Middle frontal gyrus (tissue), 1 donor: ENCODE measurements around the gene ATP1B2.
"Not testable (repeated sequence)": the region's sequence is repeated elsewhere in the genome, so short reads cannot be mapped to it uniquely, and the experiment has no call there.

Experiments
- DNase-seq: peaks from one replicate; pipeline ENCODE4 v3.0.0-alpha.2; 2015; ENCODE audit warnings: low spot score; ENCODE audit errors: extremely low spot score

ATP1B2 gene

DNA sequence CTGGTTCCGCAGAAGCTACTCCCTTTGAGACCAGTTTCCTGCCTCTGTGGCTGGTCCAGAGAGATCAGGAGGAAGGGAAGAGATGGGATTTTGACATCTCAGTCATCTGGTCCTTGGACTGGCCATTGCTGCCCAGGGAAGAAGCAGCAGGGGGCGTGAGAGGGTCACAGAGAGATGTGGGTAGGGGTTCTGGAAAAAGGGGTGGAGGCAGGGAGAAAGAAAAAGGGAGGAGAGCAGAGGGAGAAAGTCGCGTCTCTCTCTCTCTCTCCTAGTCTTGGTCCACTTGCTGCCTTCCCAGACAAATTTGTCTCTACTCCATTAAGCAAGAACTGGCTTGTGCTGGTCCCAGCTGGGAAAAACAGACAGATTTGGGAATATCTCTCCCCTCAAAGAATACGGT lies 16.3 kb upstream of the ATP1B2 start:
- DNase-seq: no peak

- DNase-seq: no peak
Observed at GRCh38 chr17:7636163-7636562, 14.6 kb upstream of the ATP1B2 start.

- no peak for DNase-seq
Observed at GRCh38 chr17:7640783-7641182, 9.9 kb upstream of the ATP1B2 start.

GRCh38 chr17:7641635-7642034 lies 9.1 kb upstream of the ATP1B2 start:
- not testable (repeated sequence) for DNase-seq

DNA sequence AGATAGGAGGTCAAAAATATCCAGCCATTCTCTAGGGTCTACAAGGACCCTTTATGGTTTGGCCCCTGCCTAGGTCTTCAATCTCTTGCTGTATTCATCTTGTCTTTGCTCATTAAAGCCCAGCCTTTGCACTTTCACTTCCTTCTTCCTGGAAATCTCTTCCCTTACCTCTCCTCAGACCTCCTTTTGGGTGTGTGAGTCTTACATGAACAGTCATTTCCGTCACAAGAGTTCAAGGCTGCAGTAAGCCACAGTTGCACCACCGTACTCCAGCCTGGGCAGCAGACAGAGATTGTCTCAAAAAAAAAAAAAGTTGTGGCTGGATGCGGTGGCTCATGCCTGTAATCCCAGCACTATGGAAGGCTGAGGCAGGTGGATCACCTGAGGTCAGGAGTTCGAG lies 6.0 kb upstream of the ATP1B2 start:
- no peak for DNase-seq

DNA sequence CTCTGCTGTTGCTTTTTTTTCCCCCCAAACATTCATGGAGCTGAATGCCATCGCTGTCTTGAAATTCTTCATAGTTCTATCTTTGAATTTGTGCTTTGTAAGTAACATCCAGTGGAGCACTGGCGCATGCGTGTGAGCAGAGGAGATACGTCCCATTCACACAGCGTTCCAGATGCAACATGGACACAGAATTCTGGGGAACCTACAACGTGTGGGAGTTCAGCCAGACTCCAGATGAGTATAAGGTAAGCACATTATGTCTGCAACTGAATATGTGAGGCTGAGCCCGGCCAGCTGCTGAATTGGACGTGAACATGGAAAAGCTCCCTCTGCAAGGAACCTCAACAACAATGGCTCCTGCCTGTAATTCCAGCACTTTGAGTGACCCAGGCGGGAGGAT lies 4.3 kb upstream of the ATP1B2 start:
- DNase-seq: no peak

- DNase-seq: no peak
Observed at GRCh38 chr17:7647018-7647417, 3.7 kb upstream of the ATP1B2 start.

- no peak for DNase-seq
Observed at GRCh38 chr17:7651097-7651664, 455 bp downstream of the ATP1B2 start.

GRCh38 chr17:7651665-7652387 lies 1.1 kb downstream of the ATP1B2 start:
- no peak for DNase-seq

- DNase-seq: no peak
Observed at GRCh38 chr17:7652388-7653356, 1.9 kb downstream of the ATP1B2 start.

DNA sequence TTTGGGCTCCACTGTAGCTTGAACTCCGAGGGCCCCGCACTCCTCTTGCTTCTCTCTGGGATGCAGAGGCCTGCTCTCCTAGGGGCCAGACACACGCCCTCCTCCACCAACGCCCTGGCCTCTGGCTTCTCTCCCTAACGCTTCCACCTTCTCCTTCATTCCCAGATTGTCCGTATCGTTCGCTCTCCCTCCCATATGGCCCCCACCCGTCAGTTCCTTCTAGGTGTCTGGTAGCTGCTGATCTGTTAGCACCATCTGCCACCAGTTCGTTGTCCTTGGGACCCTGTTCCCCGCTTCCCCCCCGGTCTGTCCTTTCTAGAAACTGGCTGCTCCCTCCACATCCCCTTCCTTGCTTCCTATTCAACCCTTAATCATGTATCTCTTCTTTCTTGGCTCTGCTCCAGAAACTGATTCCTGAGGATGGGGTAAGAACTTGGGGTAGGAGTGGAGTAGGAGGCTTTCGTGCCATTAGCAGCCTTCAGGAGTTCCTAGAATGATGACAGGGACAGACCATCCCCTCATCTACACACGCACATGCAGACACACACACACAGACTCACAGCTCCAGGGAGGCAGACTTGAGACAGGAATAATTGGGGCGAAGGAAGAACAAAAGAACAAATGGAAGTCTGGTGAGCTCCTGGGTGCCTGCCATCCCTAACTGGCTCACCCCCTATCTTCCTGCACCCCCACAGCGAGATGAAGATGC lies 4.3 kb downstream of the ATP1B2 start:
- no peak for DNase-seq

- DNase-seq: no peak
Observed at GRCh38 chr17:7655541-7655840, 4.8 kb downstream of the ATP1B2 start.

DNA sequence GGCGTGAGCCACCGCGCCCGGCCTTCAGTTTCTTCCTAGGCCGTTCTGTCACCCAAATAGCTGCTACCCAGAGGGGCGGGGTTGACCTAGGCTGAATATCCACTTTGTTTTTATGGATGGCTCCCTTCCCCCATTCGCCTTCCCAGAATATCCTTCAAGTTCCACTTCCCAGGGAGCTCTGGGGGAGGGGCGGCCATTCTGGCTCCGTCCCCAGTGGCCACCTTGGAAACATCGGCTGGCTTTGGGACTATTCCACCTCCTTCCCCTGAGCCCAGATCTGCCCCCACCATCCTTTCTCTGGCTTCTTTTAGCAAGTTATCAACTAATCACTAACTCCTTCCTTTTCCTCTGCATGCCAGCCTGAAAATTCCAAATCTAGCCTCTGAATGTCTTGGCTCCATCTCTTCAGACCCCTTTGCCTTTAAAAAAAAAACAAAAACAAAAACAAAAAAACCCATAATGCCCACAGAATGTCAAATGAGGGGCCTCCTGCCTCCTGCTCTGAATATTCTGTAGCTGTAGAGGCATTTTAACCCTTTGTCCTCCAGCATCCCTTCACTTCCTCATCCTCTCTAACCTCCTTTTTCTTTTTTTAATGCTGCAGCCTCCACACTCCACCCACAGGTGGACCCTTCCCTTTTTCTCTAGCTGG lies 6.4 kb downstream of the ATP1B2 start:
- peak; percentile 40 for DNase-seq

DNA sequence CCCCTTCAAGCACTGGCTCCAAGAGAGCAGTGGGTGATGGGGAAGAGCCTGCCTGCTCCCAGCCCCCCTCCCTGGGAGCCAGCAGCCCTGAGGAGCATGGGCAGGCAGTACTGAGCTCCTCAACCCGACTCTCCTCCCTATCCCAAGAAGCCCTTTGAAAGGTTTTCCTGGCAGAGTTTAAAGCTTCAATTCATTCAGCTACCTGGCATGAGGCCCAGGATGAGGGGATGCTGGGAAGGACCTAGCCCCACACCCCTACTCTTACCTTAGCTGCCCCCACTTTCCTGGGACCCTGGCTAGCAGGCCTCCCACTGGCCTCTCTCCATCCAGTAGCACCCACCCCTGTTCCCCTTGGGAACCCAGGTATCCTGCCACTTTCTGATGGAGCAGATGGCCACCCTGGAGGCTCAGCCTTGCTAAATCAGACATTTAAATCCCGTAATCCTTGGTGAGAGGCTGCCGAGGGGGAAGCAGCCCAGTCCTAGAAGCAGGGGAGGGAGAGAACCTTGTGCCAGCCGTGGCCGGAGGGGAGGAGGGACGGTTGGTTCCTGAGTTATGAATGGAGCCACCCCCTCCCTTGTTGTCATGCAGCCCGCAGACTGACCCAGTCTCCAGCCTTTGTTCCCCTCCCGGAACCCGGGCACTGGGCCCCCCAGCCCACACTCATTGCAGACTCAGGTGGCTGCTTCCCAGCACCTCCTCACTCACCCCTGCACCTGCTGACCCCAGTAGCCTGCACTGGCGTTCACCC lies 17.1 kb downstream of the ATP1B2 start:
- no peak for DNase-seq

DNA sequence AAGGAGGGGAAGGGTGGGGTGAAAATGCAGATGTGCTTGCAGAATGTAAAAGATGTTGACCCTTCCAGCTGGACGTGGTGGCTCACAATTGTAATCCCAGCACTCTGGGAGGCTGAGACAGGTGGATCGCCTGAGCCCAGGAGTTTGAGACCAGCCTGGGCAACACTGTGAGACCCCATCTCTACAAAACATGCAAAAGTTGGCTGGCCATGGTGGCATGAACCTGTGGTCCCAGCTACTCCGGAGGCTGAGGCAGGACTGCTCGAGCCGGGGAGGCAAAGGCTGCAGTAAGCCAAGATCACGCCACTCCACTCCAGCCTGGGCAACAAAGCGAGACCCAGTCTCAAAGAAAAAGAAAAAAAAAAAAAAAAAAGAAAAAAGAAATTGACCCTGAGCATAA lies 17.8 kb downstream of the ATP1B2 start:
- no peak for DNase-seq

- no peak for DNase-seq
Observed at GRCh38 chr17:7673239-7673638, 22.5 kb downstream of the ATP1B2 start.

DNA sequence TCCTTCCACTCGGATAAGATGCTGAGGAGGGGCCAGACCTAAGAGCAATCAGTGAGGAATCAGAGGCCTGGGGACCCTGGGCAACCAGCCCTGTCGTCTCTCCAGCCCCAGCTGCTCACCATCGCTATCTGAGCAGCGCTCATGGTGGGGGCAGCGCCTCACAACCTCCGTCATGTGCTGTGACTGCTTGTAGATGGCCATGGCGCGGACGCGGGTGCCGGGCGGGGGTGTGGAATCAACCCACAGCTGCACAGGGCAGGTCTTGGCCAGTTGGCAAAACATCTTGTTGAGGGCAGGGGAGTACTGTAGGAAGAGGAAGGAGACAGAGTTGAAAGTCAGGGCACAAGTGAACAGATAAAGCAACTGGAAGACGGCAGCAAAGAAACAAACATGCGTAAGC lies 24.2 kb downstream of the ATP1B2 start:
- DNase-seq: no peak

GRCh38 chr17:7676533-7676932 lies 25.8 kb downstream of the ATP1B2 start:
- no peak for DNase-seq

DNA sequence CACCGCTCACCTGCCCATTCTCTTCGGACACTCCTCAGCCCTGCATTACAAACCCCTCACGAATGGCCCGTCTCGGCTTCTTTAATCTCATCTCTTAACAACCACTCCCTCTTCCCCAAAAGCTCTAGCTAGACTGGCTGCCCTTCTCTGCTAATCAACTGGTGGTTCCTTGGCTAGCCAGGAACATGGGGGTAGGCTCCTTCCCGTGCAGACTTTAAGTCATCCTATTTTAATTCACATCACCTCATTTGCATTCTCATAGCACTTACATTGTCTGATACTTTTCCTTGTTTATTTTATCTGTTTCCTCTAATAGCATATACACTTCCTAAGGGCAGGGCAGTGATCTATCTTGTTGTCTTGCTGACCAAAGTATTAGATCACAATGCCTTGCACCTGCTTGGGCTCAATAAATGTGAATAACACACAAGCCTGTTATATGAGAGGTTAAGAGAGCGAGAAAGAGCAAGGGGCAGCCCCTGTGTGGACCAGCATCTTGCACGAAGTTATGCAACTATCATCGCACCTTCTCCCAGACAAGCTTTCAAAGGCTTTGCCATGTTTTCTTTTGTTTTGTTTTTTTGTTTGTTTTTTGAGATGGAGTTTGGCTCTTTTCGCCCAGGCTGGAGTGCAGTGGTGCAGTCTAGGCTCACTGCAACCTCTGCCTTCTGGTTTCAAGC lies 26.8 kb downstream of the ATP1B2 start:
- DNase-seq: no peak
